Loucy (cell line): Measurements from ENCODE around the gene C9orf153.

Source experiments
- H2AFZ ChIP-seq: fragments of 200-600 bp; sonication (generic); 2 replicates; pipeline ENCODE4 v1.6.0; 2016; ENCODE audit warnings: antibody characterized with exemption, mild to moderate bottlenecking, low read length, moderate library complexity
- H3F3A ChIP-seq: fragments of 200-600 bp; 2 replicates; pipeline ENCODE4 v1.6.0; 2016; ENCODE audit warnings: antibody characterized with exemption, low read depth, mild to moderate bottlenecking
- H3K27me3 ChIP-seq: fragments of 200-600 bp; sonication (generic); 2 replicates; pipeline ENCODE4 v1.6.1; 2014; ENCODE audit warnings: low read length, mild to moderate bottlenecking; ENCODE audit not compliant: insufficient read depth, poor library complexity, severe bottlenecking
- H3K36me3 ChIP-seq: fragments of 200-600 bp; sonication (generic); 2 replicates; pipeline ENCODE4 v1.6.1; 2016; ENCODE audit warnings: low read length; ENCODE audit not compliant: insufficient read depth
- H3K4me1 ChIP-seq: fragments of 200-600 bp; sonication (generic); 2 replicates; pipeline ENCODE4 v1.5.1; 2014; ENCODE audit warnings: low read length, mild to moderate bottlenecking; ENCODE audit not compliant: insufficient read depth, poor library complexity, severe bottlenecking
- H3K4me2 ChIP-seq: fragments of 200-600 bp; sonication (generic); 2 replicates; pipeline ENCODE4 v1.6.0; 2014; ENCODE audit warnings: antibody characterized with exemption, low read length, low read depth, mild to moderate bottlenecking; ENCODE audit not compliant: poor library complexity, severe bottlenecking
- H3K4me3 ChIP-seq: fragments of 200-600 bp; sonication (generic); 2 replicates; pipeline ENCODE4 v1.5.1; 2014; ENCODE audit warnings: low read length, mild to moderate bottlenecking, mixed read lengths; ENCODE audit not compliant: poor library complexity, severe bottlenecking
- H3K79me2 ChIP-seq: fragments of 200-600 bp; sonication (generic); 2 replicates; pipeline ENCODE4 v1.6.1; 2014; ENCODE audit warnings: low read length; ENCODE audit not compliant: insufficient read depth
- H3K9ac ChIP-seq: fragments of 200-600 bp; sonication (generic); 2 replicates; pipeline ENCODE4 v1.6.0; 2014; ENCODE audit warnings: mild to moderate bottlenecking, low read depth, low read length, moderate library complexity; ENCODE audit not compliant: poor library complexity, severe bottlenecking
- H3K9me2 ChIP-seq: fragments of 200-600 bp; sonication (generic); replicated peaks from 2 replicates; pipeline ENCODE4 v1.6.1; 2016; ENCODE audit warnings: low read depth, low read length, mixed read lengths
- H3K9me3 ChIP-seq: fragments of 200-600 bp; sonication (generic); 2 replicates; pipeline ENCODE4 v1.6.1; 2014; ENCODE audit warnings: mild to moderate bottlenecking, antibody characterized with exemption, low read length, low read depth; ENCODE audit not compliant: insufficient read depth
- H4K20me1 ChIP-seq: fragments of 200-600 bp; sonication (generic); 2 replicates; pipeline ENCODE4 v1.6.0; 2014; ENCODE audit warnings: antibody characterized with exemption, low read length, mild to moderate bottlenecking; ENCODE audit not compliant: insufficient read depth, poor library complexity, severe bottlenecking
- EZH2phosphoT487 ChIP-seq: fragments of 200-600 bp; IDR thresholded peaks from 2 replicates; pipeline ENCODE4 v1.6.1; 2018; ENCODE audit warnings: antibody characterized with exemption, mild to moderate bottlenecking, moderate library complexity, borderline replicate concordance
- TF ChIP-seq, protein P1 (sequence below): fragments of 200-600 bp; sonication (generic); conservative IDR thresholded peaks from 2 replicates; pipeline ENCODE4 v1.5.1; 2014; ENCODE audit warnings: mild to moderate bottlenecking, antibody characterized with exemption, low read length

C9orf153 gene

DNA sequence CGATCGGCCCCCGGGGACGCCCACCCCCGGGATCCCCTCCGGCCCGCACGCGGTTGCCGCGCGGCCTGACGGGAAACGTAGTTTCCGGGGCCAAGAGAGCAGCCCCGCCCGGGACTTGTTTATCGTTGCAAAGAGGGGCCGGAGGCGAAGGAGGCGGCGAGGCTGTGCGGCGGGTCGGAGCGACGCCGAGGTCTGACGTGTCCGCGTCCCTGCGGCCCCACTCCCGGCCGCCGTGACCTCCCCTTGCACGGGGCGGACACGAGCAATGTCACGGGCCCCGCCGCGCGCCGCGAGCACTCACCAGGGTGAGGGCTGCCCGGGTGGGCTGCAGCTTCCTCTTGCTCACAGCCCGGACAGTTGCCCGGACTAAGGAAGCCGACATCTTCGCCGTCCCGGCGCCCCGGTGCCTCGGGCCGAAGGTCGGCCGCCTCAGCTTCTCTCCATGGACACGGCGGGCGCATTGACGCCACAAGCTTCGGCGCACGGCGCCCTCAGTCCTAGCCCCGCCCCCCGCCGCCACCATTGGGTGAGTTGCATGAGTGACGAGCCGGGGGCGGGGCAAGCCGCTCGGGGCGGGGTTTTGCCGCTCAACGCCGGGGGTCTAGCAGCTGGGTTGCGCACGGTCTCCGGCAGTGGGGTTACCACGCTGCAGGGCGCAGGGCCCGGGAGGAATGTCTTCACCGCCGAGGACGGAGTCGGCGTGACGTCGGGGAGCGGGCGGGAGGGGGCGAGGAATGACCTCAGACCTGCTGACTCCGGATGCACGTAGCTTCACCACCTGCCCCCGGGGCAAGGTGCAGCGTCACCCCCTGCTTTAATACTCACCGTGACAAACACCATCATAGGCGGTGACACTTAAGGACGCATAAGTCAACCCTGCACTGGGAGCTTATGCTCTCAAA is 22.9 kb upstream of the C9orf153 start, which contains the start of gene ISCA1:
ISCA1 (minus strand) TSS at position 462 of the 902 bp plus-strand sequence; CDS start at position 382, 80 bp downstream.
- H3K4me3 ChIP-seq, result peak within 1 kb of the TSS; percentile 85
- peaks cover 28% of the 10 kb centered on the region for H3K4me1 ChIP-seq
- H3K36me3 ChIP-seq, result no peaks in the 10 kb centered on the region
- H3F3A ChIP-seq, result no peaks in the 10 kb centered on the region
- peak within 1 kb of the TSS; percentile 99 for H2AFZ ChIP-seq
- H3K27me3 ChIP-seq, result no peaks in the 10 kb centered on the region
- H4K20me1 ChIP-seq, result peaks cover 23% of the 10 kb centered on the region
- no peaks in the 10 kb centered on the region for H3K9me2 ChIP-seq
- no peaks in the 10 kb centered on the region for H3K9me3 ChIP-seq
- H3K4me2 ChIP-seq, result peak within 1 kb of the TSS; percentile 96
- peak within 1 kb of the TSS; percentile 87 for H3K9ac ChIP-seq
- TF ChIP-seq, protein P1, sequence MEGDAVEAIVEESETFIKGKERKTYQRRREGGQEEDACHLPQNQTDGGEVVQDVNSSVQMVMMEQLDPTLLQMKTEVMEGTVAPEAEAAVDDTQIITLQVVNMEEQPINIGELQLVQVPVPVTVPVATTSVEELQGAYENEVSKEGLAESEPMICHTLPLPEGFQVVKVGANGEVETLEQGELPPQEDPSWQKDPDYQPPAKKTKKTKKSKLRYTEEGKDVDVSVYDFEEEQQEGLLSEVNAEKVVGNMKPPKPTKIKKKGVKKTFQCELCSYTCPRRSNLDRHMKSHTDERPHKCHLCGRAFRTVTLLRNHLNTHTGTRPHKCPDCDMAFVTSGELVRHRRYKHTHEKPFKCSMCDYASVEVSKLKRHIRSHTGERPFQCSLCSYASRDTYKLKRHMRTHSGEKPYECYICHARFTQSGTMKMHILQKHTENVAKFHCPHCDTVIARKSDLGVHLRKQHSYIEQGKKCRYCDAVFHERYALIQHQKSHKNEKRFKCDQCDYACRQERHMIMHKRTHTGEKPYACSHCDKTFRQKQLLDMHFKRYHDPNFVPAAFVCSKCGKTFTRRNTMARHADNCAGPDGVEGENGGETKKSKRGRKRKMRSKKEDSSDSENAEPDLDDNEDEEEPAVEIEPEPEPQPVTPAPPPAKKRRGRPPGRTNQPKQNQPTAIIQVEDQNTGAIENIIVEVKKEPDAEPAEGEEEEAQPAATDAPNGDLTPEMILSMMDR, result no peak
- TF ChIP-seq EZH2phosphoT487, result no peak
- peaks cover 41% of the 10 kb centered on the region for H3K79me2 ChIP-seq

DNA sequence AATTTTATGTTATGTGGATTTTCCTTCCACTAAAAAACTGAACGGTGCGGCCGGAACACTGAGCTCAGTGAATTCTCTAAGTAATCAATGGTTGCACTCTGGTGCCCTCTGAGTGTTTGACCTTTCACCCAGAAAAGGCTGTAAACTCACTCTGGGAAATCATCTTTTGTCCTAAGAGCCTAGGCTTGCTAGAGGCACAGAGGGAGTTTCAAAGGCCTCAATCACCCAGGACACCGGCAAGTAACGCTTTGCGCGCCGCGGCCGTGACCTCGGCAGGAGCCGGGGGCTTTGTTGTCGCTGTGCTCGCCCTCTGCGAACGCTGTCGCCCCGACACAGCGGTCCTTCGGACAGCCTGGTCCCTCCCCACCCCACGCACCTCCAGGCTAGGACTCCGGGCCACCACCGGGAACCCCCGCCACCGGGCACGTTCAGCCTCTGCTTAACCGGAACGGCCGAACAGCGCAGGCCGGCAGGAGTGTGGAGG is 22.2 kb upstream of the C9orf153 start:
- Histone ChIP-seq H3K9ac (peak overlapping the region; percentile 87), H2AFZ (peak overlapping the region; percentile 99)

DNA sequence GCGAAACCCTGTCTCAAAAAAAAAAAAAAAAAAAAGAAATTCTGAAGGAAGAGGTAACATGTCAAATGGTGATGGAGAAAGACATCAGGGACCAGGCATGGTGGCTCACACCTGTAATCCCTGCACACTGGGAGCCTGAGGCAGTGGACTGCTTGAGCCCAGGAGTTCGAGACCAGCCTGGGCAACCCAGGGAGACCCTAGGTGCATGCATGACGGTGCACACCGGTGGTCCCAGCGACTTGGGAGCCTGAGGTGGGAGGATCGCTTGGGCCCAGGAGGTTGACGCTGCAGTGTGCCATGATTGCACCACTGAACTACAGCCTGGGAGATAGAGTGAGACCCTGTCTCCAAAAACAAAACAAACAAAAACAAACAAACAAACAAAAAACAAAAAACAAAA is 21.1 kb upstream of the C9orf153 start:
- peak overlapping the region; percentile 87 for H3K9ac ChIP-seq
- peaks cover 50% of the 10 kb centered on the region for H3K79me2 ChIP-seq
- H3K36me3 ChIP-seq, result no peaks in the 10 kb centered on the region
- peak overlapping the region; percentile 96 for H3K4me2 ChIP-seq
- H2AFZ ChIP-seq, result no peak overlapping the region
- no peaks in the 10 kb centered on the region for H3K9me3 ChIP-seq
- peaks cover 31% of the 10 kb centered on the region for H3K4me1 ChIP-seq
- peaks cover 26% of the 10 kb centered on the region for H4K20me1 ChIP-seq
- TF ChIP-seq, protein P1, result no peak
- TF ChIP-seq EZH2phosphoT487, result no peak
- H3F3A ChIP-seq, result no peaks in the 10 kb centered on the region
- peak overlapping the region; percentile 85 for H3K4me3 ChIP-seq
- no peaks in the 10 kb centered on the region for H3K27me3 ChIP-seq
- no peaks in the 10 kb centered on the region for H3K9me2 ChIP-seq

More for the DNA sequence above, 22.2 kb upstream of the C9orf153 start:
- peaks cover 23% of the 10 kb centered on the region for H4K20me1 ChIP-seq
- no peaks in the 10 kb centered on the region for H3K36me3 ChIP-seq
- H3K4me3 ChIP-seq, result peak overlapping the region; percentile 85
- H3K9me2 ChIP-seq, result no peaks in the 10 kb centered on the region
- no peak for TF ChIP-seq EZH2phosphoT487
- TF ChIP-seq, protein P1, result no peak
- H3K4me1 ChIP-seq, result peaks cover 31% of the 10 kb centered on the region
- no peaks in the 10 kb centered on the region for H3F3A ChIP-seq
- H3K9me3 ChIP-seq, result no peaks in the 10 kb centered on the region
- H3K4me2 ChIP-seq, result peak overlapping the region; percentile 96
- H3K27me3 ChIP-seq, result no peaks in the 10 kb centered on the region
- H3K79me2 ChIP-seq, result peaks cover 46% of the 10 kb centered on the region
